Naive thymus-derived CD4-positive, alpha-beta T cell (primary cell): Measurements from ENCODE around the gene PCNX1. TPM values are rescaled to one million over a fixed set of nuclear protein-coding genes. Genes with fewer than 3 reads are reported as not detected.

Source experiments
- ATAC-seq: fragments of 150-1000 bp; cut with Tn5 transposase; 2 replicates; pipeline ENCODE4 v1.10.0; 2021; ENCODE audit warnings: mild to moderate bottlenecking, moderate library complexity
- CTCF ChIA-PET: fragments of 350-600 bp; sonication (Branson Sonifier 250); formaldehyde crosslinking; loops from one replicate; lab custom pipeline; 2021; ENCODE audit warnings: antibody characterized with exemption; lab: Charles Lee
- POLR2A ChIA-PET: fragments of 350-600 bp; sonication (Branson Sonifier 250); formaldehyde crosslinking; loops from one replicate; lab custom pipeline; 2021; ENCODE audit warnings: antibody characterized with exemption, inconsistent platforms; lab: Charles Lee
- DNase-seq, 9 donors: peaks; one replicate each; pipeline versions ENCODE4 v3.0.0 to v3.0.0-alpha.2; 2020 to 2022; ENCODE audit warnings: mixed read lengths in 1 of 9
- H3K27ac ChIP-seq: one replicate; pipeline ENCODE4 v1.7.0; 2013; ENCODE audit warnings: mild to moderate bottlenecking, low read depth, low read length, moderate library complexity
- H3K27me3 ChIP-seq, 2 donors: one replicate each; pipeline ENCODE4 v1.7.0; 2013; ENCODE audit warnings: low read length in 2 of 2, mild to moderate bottlenecking in 2 of 2, moderate library complexity in 2 of 2; ENCODE audit not compliant: control insufficient read depth in 2 of 2, insufficient read depth in 2 of 2
- H3K36me3 ChIP-seq, 3 experiments: 1 replicate in 2 of 3; 2 replicates in 1 of 3; pipeline ENCODE4 v1.7.0; 2013; ENCODE audit warnings: low read length in 3 of 3, mild to moderate bottlenecking in 3 of 3, moderate library complexity in 1 of 3; ENCODE audit not compliant: insufficient read depth in 3 of 3, control insufficient read depth in 2 of 3
- H3K4me1 ChIP-seq, 2 donors: one replicate each; pipeline ENCODE4 v1.7.0; 2013; ENCODE audit warnings: low read length in 2 of 2, mild to moderate bottlenecking in 2 of 2, moderate library complexity in 1 of 2; ENCODE audit not compliant: control insufficient read depth in 2 of 2, insufficient read depth in 2 of 2
- H3K4me3 ChIP-seq: 2 replicates; pipeline ENCODE4 v1.7.0; 2013; ENCODE audit warnings: mild to moderate bottlenecking, low read length
- H3K9me3 ChIP-seq, 3 experiments: 1 replicate in 2 of 3; 2 replicates in 1 of 3; pipeline ENCODE4 v1.7.0; 2013; ENCODE audit warnings: low read length in 3 of 3; ENCODE audit not compliant: control insufficient read depth in 2 of 3
- H3K27ac Mint-ChIP-seq, 9 donors: one replicate each; pipeline ENCODE4 v1.8.0; 2020 to 2022; ENCODE audit warnings: mixed read lengths in 9 of 9, mild to moderate bottlenecking in 8 of 9, moderate library complexity in 5 of 9, inconsistent platforms in 2 of 9
- H3K27me3 Mint-ChIP-seq, 5 donors: one replicate each; pipeline ENCODE4 v1.8.0; 2021 to 2022; ENCODE audit warnings: mixed read lengths in 5 of 5, mild to moderate bottlenecking in 1 of 5
- H3K36me3 Mint-ChIP-seq, 5 donors: one replicate each; pipeline ENCODE4 v1.8.0; 2020 to 2022; ENCODE audit warnings: mixed read lengths in 5 of 5, mild to moderate bottlenecking in 3 of 5, inconsistent platforms in 1 of 5
- H3K4me1 Mint-ChIP-seq, 7 donors: one replicate each; pipeline ENCODE4 v1.8.0; 2020 to 2022; ENCODE audit warnings: mixed read lengths in 7 of 7, mild to moderate bottlenecking in 3 of 7, inconsistent platforms in 1 of 7
- H3K4me3 Mint-ChIP-seq, 10 donors: one replicate each; pipeline ENCODE4 v1.8.0; 2020 to 2022; ENCODE audit warnings: mild to moderate bottlenecking in 10 of 10, mixed read lengths in 10 of 10, moderate library complexity in 6 of 10, inconsistent platforms in 2 of 10
- H3K9me3 Mint-ChIP-seq, 11 donors: one replicate each; pipeline ENCODE4 v1.8.0; 2020 to 2022; ENCODE audit warnings: mixed read lengths in 11 of 11, mild to moderate bottlenecking in 4 of 11, inconsistent platforms in 1 of 11, moderate library complexity in 1 of 11
- intact Hi-C, 2 donors: fragments of 100-400 bp; cut with micrococcal nuclease; formaldehyde crosslinking; loops; one replicate each; pipeline ENCODE4 v1.15.1; 2023
- polyA plus RNA-seq, 2 donors: library from polyadenylated mRNA; unstranded; fragments of 300-500 nt; fragmentation: Illumina TruSeq; gene quantifications; one replicate each; pipeline ENCODE4 v1.2.3, GENCODE V29; 2021
- total RNA-seq, 6 experiments: library from RNA in 5 of 6; stranded (reverse) in 5 of 6; gene quantifications; 1 replicate in 5 of 6; 2 replicates in 1 of 6; pipeline ENCODE4 v1.2.3 and lab custom pipeline; 2021 to 2026

The PCNX1 gene
- total and polyA plus RNA-seq, 7 experiments from 2014 or later: 11.2 to 114 (median 111) TPM

DNA sequence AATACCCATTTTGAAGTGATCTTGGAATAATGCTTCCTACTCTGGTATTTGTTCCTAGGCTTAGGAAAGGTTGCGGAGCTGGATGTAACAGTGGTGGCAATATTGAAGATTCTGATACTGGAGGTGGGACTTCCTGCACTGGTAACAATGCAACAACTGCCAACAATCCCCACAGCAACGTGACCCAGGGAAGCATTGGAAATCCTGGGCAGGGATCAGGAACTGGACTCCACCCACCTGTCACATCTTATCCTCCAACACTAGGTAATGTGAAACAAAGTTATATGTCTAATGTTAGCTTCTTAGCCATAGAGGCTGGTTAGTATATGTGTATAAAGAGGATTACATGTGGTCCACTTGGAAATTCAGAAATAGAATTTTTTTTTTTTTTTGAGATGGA lies 197.9 kb downstream of the PCNX1 start:
- no peaks in the 10 kb centered on the region for H3K4me1 ChIP-seq
- H3K27ac Mint-ChIP-seq: no peak overlapping the region
- no peaks in the 10 kb centered on the region for H3K27me3 Mint-ChIP-seq
- ATAC-seq (no peak), DNase-seq (no peak)
- no peak overlapping the region for H3K4me3 Mint-ChIP-seq
- POLR2A ChIA-PET: interaction anchor here (0.6 kb wide), 1 partner anchor 212 kb away, joined by 3 read pairs; no protein-coding TSS in a partner anchor
- peaks cover 3 to 44% (median 34%) of the 10 kb centered on the region in 5 donors for H3K36me3 Mint-ChIP-seq
- H3K9me3 Mint-ChIP-seq: no peaks in the 10 kb centered on the region
- no peaks in the 10 kb centered on the region for H3K9me3 ChIP-seq
- no peak overlapping the region for H3K27ac ChIP-seq
- intact Hi-C loops: no loop called here
- CTCF ChIA-PET: interaction anchor here (0.8 to 1.9 kb wide), 3 partner anchors 9 to 647 kb away, joined by 3 to 8 read pairs (median 5); no protein-coding TSS in a partner anchor
- no peaks in the 10 kb centered on the region for H3K27me3 ChIP-seq
- H3K4me3 ChIP-seq: no peak overlapping the region
- peaks cover 17 to 65% (median 36%) of the 10 kb centered on the region in 3 experiments for H3K36me3 ChIP-seq
- peaks cover 0 to 9% (median 4%) of the 10 kb centered on the region in 7 donors for H3K4me1 Mint-ChIP-seq

DNA sequence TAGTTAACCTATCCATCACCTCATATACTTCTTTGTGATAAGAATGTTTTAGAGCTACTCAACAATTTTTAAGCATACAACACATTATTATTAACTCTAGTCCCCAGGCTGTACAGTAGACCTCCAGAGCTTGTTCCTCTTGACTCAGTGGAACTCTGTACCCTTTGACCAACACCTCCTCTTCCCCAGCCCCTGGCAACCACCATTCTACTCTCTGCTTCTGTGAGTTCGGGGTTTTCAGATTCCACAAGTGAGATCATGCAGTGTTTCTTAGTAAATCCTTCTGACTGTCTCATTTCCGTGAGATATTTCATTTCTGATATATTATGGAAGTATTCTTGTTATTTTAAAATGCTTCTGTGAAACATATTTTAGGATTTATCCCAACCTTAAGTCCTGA lies 200.7 kb downstream of the PCNX1 start:
- H3K9me3 Mint-ChIP-seq: no peaks in the 10 kb centered on the region
- POLR2A ChIA-PET: no interaction called here
- Histone ChIP-seq H3K27me3 (no peaks in the 10 kb centered on the region), H3K36me3 (peaks cover 17 to 62% (median 41%) of the 10 kb centered on the region in 3 experiments), H3K4me1 (no peaks in the 10 kb centered on the region), H3K9me3 (no peaks in the 10 kb centered on the region), H3K27ac (no peak overlapping the region), H3K4me3 (no peak overlapping the region)
- intact Hi-C loops: no loop called here
- peaks cover 0 to 9% (median 4%) of the 10 kb centered on the region in 7 donors for H3K4me1 Mint-ChIP-seq
- no peak for ATAC-seq
- no peaks in the 10 kb centered on the region for H3K27me3 Mint-ChIP-seq
- H3K27ac Mint-ChIP-seq: peak overlapping the region in 2 of 9 donors; percentile 28 to 74
- H3K4me3 Mint-ChIP-seq: no peak overlapping the region
- CTCF ChIA-PET: no interaction called here
- DNase-seq: no peak
- peaks cover 3 to 54% (median 35%) of the 10 kb centered on the region in 5 donors for H3K36me3 Mint-ChIP-seq

- DNase-seq (no peak), ATAC-seq (no peak)
- Histone ChIP-seq H3K27me3 (no peaks in the 10 kb centered on the region), H3K27ac (no peak overlapping the region), H3K9me3 (no peaks in the 10 kb centered on the region), H3K4me3 (no peak overlapping the region), H3K36me3 (peaks cover 14 to 56% (median 41%) of the 10 kb centered on the region in 3 experiments), H3K4me1 (no peaks in the 10 kb centered on the region)
- H3K27me3 Mint-ChIP-seq: no peaks in the 10 kb centered on the region
- H3K9me3 Mint-ChIP-seq: no peaks in the 10 kb centered on the region
- CTCF ChIA-PET: no interaction called here
- H3K27ac Mint-ChIP-seq: peak overlapping the region in 3 of 9 donors; percentile 26 to 68 (median 43)
- peaks cover 3 to 49% (median 30%) of the 10 kb centered on the region in 5 donors for H3K36me3 Mint-ChIP-seq
- POLR2A ChIA-PET: no interaction called here
- H3K4me1 Mint-ChIP-seq: peaks cover 0 to 9% (median 4%) of the 10 kb centered on the region in 7 donors
- H3K4me3 Mint-ChIP-seq: no peak overlapping the region
- intact Hi-C loops: no loop called here
Observed at GRCh38 chr14:71108398-71109119, 201.3 kb downstream of the PCNX1 start.

GRCh38 chr14:71113376-71113775 lies 206.1 kb downstream of the PCNX1 start:
- ATAC-seq: no peak
- ChIA-PET CTCF (interaction anchor here (2.2 kb wide), 1 partner anchor 9 kb away, joined by 5 read pairs; no protein-coding TSS in a partner anchor), POLR2A (no interaction called here)
- H3K4me1 Mint-ChIP-seq: peaks cover 0 to 5% (median 0%) of the 10 kb centered on the region in 7 donors
- Histone ChIP-seq H3K36me3 (peaks cover 9 to 28% (median 19%) of the 10 kb centered on the region in 3 experiments), H3K4me1 (no peaks in the 10 kb centered on the region), H3K27me3 (no peaks in the 10 kb centered on the region), H3K4me3 (no peak overlapping the region), H3K9me3 (no peaks in the 10 kb centered on the region), H3K27ac (no peak overlapping the region)
- intact Hi-C loops: no loop called here
- H3K27ac Mint-ChIP-seq: peak overlapping the region in 3 of 9 donors; percentile 0 to 63 (median 6)
- no peaks in the 10 kb centered on the region for H3K9me3 Mint-ChIP-seq
- no peaks in the 10 kb centered on the region for H3K27me3 Mint-ChIP-seq
- H3K4me3 Mint-ChIP-seq: no peak overlapping the region
- no peak for DNase-seq
- H3K36me3 Mint-ChIP-seq: peaks cover 3 to 50% (median 20%) of the 10 kb centered on the region in 5 donors

DNA sequence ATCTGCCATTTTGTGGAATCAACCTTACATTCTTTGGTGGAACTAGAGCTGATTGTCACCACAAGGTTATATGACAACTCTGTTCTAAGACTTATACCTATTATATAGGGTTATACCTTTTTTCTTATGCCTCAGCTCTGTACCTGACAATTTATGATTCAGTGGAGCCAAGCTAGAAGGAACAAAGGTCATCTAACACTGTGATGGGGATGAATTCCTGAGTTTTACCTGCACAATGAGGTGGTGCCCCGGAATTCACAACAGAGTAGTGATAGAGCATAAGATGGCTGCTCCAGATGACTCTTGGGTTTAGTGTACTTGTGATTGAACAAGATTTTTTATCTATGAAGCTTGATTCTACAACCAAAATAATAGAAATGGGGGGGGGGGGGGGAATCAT lies 207.3 kb downstream of the PCNX1 start:
- H3K36me3 ChIP-seq: peaks cover 4 to 17% (median 11%) of the 10 kb centered on the region in 3 experiments
- no peaks in the 10 kb centered on the region for H3K4me1 ChIP-seq
- Mint-ChIP-seq H3K36me3 (peaks cover 0 to 39% (median 25%) of the 10 kb centered on the region in 5 donors), H3K9me3 (no peaks in the 10 kb centered on the region), H3K27ac (peak overlapping the region in 2 of 9 donors; percentile 19 to 67), H3K4me1 (peaks cover 0 to 5% (median 0%) of the 10 kb centered on the region in 7 donors), H3K4me3 (no peak overlapping the region), H3K27me3 (no peaks in the 10 kb centered on the region)
- intact Hi-C loops: no loop called here
- ATAC-seq: no peak
- ChIA-PET CTCF (interaction anchor here (2.2 kb wide), 1 partner anchor 10 kb away, joined by 5 read pairs; no protein-coding TSS in a partner anchor), POLR2A (no interaction called here)
- H3K27ac ChIP-seq: no peak overlapping the region
- no peaks in the 10 kb centered on the region for H3K27me3 ChIP-seq
- H3K9me3 ChIP-seq: no peaks in the 10 kb centered on the region
- H3K4me3 ChIP-seq: no peak overlapping the region
- DNase-seq: no peak

- ChIA-PET CTCF (interaction anchor here (2.2 kb wide), 1 partner anchor 11 kb away, joined by 5 read pairs; no protein-coding TSS in a partner anchor), POLR2A (no interaction called here)
- ATAC-seq (no peak), DNase-seq (no peak)
- Histone ChIP-seq H3K27ac (no peak overlapping the region), H3K36me3 (peaks cover 0 to 11% (median 3%) of the 10 kb centered on the region in 3 experiments), H3K4me1 (no peaks in the 10 kb centered on the region), H3K4me3 (no peak overlapping the region), H3K9me3 (no peaks in the 10 kb centered on the region), H3K27me3 (no peaks in the 10 kb centered on the region)
- Mint-ChIP-seq H3K4me3 (no peak overlapping the region), H3K36me3 (peaks cover 0 to 33% (median 19%) of the 10 kb centered on the region in 5 donors), H3K9me3 (no peaks in the 10 kb centered on the region), H3K27me3 (no peaks in the 10 kb centered on the region), H3K4me1 (peaks cover 0 to 8% (median 0%) of the 10 kb centered on the region in 7 donors), H3K27ac (peak overlapping the region in 2 of 9 donors; percentile 28 to 40)
- intact Hi-C loops: no loop called here
Observed at GRCh38 chr14:71115306-71115705, 208.0 kb downstream of the PCNX1 start.
